Fibroblast of the aortic adventitia (primary cell): ENCODE results near the gene NOD2. TPM values are rescaled to one million over a fixed set of nuclear protein-coding genes. Genes with fewer than 3 reads are reported as not detected.

Source experiments
- DNase-seq: peaks from one replicate; pipeline ENCODE4 v3.0.0-alpha.2; 2010; ENCODE audit warnings: low read depth
- H3K4me3 ChIP-seq: 2 replicates; pipeline ENCODE4 v1.5.1; 2011; ENCODE audit warnings: low read depth, mild to moderate bottlenecking, control low read depth, low read length, moderate library complexity
- total RNA-seq: library from RNA; depleted of rRNA; stranded (reverse); fragments of >200 nt; gene quantifications from 2 replicates; pipeline ENCODE4 v1.2.3, GENCODE V29; 2012; ENCODE audit warnings: low replicate concordance
- TF ChIP-seq, protein P1 (sequence below): IDR thresholded peaks from 2 replicates; pipeline ENCODE4 v1.5.1; 2011; ENCODE audit warnings: mild to moderate bottlenecking, low read length, control low read depth, inconsistent platforms; ENCODE audit not compliant: insufficient read depth

The NOD2 gene
- total RNA-seq, 1 donor = not detected

DNA sequence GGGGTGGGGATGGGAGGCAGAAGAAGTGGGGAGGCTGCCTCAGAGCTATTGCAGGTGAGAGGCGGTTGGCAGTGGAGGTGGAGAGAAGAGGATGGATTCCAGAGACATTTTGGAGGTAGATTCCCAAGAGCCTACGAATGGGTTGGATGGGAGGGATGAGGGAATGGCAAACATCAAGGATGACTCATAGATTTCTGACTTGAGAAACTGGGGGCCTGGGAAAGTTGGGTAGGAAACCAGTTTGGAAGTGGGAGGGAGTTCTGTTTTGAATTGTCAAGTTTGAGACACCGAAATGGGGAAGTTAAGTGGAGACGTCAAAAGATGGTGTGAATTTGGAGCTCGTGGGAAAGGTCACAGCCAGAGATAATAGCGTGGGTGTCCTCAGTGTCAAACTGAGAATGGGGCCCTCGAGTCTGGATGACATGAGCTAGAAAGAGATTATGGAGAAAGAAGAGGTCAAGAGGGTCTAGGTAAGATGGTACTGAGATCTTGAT is 42.3 kb downstream of the NOD2 start:
- no peak overlapping the region for H3K4me3 ChIP-seq
- DNase-seq = no peak
- TF ChIP-seq, protein P1, sequence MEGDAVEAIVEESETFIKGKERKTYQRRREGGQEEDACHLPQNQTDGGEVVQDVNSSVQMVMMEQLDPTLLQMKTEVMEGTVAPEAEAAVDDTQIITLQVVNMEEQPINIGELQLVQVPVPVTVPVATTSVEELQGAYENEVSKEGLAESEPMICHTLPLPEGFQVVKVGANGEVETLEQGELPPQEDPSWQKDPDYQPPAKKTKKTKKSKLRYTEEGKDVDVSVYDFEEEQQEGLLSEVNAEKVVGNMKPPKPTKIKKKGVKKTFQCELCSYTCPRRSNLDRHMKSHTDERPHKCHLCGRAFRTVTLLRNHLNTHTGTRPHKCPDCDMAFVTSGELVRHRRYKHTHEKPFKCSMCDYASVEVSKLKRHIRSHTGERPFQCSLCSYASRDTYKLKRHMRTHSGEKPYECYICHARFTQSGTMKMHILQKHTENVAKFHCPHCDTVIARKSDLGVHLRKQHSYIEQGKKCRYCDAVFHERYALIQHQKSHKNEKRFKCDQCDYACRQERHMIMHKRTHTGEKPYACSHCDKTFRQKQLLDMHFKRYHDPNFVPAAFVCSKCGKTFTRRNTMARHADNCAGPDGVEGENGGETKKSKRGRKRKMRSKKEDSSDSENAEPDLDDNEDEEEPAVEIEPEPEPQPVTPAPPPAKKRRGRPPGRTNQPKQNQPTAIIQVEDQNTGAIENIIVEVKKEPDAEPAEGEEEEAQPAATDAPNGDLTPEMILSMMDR = no peak

DNA sequence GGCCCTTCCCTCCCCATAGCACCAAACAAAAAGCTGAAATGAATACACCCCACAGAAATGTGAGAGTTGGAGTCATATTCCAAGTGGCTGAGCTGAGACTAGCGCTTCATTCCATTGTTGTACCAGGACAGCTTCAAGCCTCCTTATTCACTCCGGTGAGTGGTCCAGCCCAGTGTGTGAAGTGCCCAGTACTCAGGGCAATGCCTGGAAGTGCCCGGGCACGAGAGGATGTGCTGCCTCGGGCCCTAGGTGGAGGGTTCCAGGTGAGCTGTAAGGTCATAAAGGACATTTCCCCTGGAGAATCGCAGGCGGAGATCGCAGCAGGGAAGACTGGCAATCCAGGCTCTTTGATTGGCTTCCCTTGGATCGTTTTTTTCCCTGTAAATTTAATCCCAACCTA is 43.0 kb downstream of the NOD2 start:
- H3K4me3 ChIP-seq = no peak overlapping the region
- no peak for DNase-seq
- TF ChIP-seq, protein P1 = no peak

DNA sequence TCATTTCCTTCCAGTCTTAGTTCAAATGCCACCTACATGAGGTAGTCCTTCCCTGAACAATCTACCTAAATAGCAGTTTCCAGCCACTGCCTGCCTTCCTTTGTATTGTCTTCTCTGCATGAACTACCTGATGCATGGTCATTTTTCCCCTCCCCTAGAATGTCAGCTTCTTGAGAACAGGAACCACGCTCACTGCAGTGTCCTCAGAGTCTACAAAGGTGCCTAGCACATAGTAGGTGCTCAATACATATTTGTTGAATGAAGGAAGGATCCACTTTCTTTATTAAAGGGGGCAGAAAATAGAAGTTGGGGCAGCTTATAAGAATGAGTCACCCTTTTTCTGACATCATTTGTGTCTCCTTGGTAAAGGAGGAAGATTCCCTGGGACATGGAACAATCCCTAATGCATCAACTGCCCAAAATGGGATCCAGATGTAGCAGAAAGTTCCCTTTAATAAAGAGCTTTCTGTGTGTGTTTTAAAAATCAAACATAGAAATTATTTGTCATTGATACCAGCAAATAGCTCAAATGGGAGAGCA is 44.1 kb downstream of the NOD2 start:
- TF ChIP-seq, protein P1 = no peak
- no peak overlapping the region for H3K4me3 ChIP-seq
- DNase-seq = peak; percentile 20

DNA sequence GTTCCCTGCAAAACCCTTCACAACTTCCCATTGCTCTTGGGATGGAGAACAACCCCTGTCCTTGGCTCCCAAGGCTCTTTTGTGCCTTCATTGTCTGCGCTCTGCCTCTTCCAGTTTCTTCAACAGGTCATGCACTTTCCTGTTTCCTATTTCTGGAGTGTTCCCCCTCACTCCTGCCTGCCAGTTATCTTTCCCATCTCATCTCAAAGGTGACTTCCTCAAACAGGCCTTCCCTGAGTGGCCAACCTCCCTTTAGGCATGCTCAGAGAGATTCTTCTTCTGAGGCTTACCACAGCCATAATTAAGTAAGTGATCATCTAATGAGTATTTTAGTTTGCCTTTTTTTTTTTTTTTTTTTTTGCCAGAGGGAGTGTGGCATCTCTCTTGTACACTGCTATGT is 45.6 kb downstream of the NOD2 start:
- TF ChIP-seq, protein P1 = no peak
- DNase-seq = no peak
- no peak overlapping the region for H3K4me3 ChIP-seq

DNA sequence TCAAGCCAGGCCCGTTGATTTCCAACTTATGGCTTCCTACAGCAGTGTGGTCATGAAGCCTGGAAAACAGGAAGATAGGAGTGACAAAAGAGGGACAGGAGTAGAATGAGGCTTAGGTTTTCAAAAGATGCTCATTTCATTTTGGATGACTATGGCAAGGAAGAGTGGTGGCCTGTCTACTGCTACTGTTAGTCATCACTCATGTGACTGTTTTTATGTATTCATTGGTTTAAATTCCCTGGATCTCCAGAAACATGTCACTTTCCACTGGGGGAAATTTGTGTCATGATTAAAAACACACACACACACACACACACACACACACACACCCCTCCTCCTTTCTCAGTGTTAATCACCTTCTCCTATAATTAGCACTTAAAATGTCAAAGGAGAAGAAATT is 47.3 kb downstream of the NOD2 start:
- TF ChIP-seq, protein P1 = no peak
- H3K4me3 ChIP-seq = no peak overlapping the region
- no peak for DNase-seq

DNA sequence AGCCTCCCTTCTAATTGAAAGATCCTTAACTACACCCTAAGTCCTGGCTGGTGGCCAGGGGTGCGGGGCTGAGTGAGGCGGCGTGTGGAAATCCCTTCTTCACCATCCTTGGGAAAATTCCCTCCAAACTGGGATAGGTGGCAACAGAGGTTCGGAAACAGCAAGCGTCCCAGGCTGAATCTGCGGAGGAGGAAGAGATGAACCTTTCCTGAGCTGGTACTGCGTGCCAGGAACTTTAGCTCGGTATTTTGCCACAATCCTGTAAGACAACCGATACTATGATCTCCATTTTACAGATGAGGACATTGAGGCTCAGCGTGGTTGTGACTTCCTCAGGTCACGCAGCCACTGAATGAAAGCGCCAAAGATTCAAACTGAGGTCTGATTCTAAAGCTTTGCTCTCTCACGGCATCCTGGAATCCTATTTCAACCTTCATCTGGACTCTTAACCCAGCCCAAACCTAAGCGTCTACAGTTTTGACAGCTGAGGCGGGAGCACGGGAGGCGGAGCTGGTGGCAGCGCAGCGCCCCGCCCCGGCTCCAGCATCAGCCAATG is 47.9 kb downstream of the NOD2 start:
- DNase-seq = no peak
- peak overlapping the region; percentile 69 for H3K4me3 ChIP-seq
- TF ChIP-seq, protein P1 = no peak
